ENCODE data around the gene VAT1L.

DNA sequence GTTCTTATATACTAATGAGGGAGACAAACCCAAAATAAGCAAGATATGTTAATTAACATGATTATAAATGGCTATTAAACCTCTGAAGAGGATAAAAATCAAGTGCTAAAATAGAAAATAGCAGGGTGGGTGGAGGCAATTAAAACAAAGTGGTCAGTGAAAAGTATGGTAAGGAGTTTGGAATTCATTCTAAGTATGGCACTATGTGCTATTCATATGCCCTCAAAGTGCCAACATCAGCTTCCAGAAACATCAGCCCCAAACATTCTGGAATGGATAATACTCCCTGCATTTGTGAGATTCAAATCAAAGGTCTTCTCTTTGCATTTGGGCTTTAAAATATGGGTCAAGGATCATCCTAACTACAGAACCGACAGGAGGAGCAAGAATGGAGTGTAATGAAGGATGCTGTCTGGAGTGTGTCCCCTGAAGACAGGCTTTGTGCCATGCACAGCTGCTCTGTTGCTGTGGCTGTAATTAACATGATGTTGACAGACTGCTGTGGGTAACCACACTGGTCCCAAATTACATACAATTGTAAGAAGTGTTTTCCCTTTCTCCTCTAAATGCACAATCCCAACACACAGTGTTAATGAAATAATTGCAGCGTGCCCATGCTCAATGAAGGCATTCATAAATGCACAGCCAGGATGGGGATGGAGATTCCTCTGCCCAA is 93.1 kb downstream of the VAT1L start:
- TF ChIP-seq, protein P1, sequence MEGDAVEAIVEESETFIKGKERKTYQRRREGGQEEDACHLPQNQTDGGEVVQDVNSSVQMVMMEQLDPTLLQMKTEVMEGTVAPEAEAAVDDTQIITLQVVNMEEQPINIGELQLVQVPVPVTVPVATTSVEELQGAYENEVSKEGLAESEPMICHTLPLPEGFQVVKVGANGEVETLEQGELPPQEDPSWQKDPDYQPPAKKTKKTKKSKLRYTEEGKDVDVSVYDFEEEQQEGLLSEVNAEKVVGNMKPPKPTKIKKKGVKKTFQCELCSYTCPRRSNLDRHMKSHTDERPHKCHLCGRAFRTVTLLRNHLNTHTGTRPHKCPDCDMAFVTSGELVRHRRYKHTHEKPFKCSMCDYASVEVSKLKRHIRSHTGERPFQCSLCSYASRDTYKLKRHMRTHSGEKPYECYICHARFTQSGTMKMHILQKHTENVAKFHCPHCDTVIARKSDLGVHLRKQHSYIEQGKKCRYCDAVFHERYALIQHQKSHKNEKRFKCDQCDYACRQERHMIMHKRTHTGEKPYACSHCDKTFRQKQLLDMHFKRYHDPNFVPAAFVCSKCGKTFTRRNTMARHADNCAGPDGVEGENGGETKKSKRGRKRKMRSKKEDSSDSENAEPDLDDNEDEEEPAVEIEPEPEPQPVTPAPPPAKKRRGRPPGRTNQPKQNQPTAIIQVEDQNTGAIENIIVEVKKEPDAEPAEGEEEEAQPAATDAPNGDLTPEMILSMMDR (IDR thresholded peaks at IDR 0.05 in 2 of 3, conservative IDR thresholded peaks at IDR 0.05 in 1 of 3; ENCODE audit: control insufficient read depth in 2 of 3, extremely low read depth in 1 of 3, insufficient read depth in 1 of 3, low read depth in 3 of 3, low read length in 3 of 3): no peak
- TF ChIP-seq, protein P2, sequence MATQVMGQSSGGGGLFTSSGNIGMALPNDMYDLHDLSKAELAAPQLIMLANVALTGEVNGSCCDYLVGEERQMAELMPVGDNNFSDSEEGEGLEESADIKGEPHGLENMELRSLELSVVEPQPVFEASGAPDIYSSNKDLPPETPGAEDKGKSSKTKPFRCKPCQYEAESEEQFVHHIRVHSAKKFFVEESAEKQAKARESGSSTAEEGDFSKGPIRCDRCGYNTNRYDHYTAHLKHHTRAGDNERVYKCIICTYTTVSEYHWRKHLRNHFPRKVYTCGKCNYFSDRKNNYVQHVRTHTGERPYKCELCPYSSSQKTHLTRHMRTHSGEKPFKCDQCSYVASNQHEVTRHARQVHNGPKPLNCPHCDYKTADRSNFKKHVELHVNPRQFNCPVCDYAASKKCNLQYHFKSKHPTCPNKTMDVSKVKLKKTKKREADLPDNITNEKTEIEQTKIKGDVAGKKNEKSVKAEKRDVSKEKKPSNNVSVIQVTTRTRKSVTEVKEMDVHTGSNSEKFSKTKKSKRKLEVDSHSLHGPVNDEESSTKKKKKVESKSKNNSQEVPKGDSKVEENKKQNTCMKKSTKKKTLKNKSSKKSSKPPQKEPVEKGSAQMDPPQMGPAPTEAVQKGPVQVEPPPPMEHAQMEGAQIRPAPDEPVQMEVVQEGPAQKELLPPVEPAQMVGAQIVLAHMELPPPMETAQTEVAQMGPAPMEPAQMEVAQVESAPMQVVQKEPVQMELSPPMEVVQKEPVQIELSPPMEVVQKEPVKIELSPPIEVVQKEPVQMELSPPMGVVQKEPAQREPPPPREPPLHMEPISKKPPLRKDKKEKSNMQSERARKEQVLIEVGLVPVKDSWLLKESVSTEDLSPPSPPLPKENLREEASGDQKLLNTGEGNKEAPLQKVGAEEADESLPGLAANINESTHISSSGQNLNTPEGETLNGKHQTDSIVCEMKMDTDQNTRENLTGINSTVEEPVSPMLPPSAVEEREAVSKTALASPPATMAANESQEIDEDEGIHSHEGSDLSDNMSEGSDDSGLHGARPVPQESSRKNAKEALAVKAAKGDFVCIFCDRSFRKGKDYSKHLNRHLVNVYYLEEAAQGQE (IDR thresholded peaks at IDR 0.05; ENCODE audit: low read depth, low read length): no peak
- TF ChIP-seq TAF1 (IDR thresholded peaks at IDR 0.05; ENCODE audit: borderline replicate concordance, low read depth, low read length) (no peak), EZH2 (IDR thresholded peaks at IDR 0.05; ENCODE audit: borderline replicate concordance, control insufficient read depth, low read depth, low read length) (no peak)
